Gastroesophageal sphincter (tissue), 3 donors: ENCODE data around the gene ANXA2R.

Source experiments
- CTCF ChIP-seq, 4 experiments: fragments of 200-600 bp in 2 of 4; fragments of 450-650 bp in 2 of 4; sonication (generic) in 1 of 4; IDR thresholded peaks; one replicate each; pipeline ENCODE4 v1.5.1; 2017 to 2019; ENCODE audit warnings: antibody characterized with exemption in 4 of 4, mild to moderate bottlenecking in 2 of 4, moderate library complexity in 2 of 4
- EP300 ChIP-seq: sonication (generic); formaldehyde crosslinking; IDR thresholded peaks from one replicate; pipeline ENCODE4 v1.6.1; 2017; ENCODE audit warnings: antibody characterized with exemption, mild to moderate bottlenecking
- POLR2A ChIP-seq, 2 donors: fragments of 450-650 bp; IDR thresholded peaks; one replicate each; pipeline ENCODE4 v1.6.1; 2017; ENCODE audit warnings: antibody characterized with exemption in 2 of 2, mild to moderate bottlenecking in 2 of 2, moderate library complexity in 1 of 2
- POLR2AphosphoS5 ChIP-seq: sonication (generic); formaldehyde crosslinking; IDR thresholded peaks from one replicate; pipeline ENCODE4 v1.6.1; 2017; ENCODE audit warnings: antibody characterized with exemption

- TF ChIP-seq CTCF (IDR thresholded peaks at IDR 0.05) (no peak), POLR2A (IDR thresholded peaks at IDR 0.05) (no peak), EP300 (no peak), POLR2AphosphoS5 (no peak)
Observed at GRCh38 chr5:42991404-42992087, 48.6 kb downstream of the ANXA2R start.
